ENCODE measurements around the gene RBMY1E.
"Not testable (repeated sequence)": the region's sequence is repeated elsewhere in the genome, so short reads cannot be mapped to it uniquely, and the experiment has no call there.

RBMY1E gene

DNA sequence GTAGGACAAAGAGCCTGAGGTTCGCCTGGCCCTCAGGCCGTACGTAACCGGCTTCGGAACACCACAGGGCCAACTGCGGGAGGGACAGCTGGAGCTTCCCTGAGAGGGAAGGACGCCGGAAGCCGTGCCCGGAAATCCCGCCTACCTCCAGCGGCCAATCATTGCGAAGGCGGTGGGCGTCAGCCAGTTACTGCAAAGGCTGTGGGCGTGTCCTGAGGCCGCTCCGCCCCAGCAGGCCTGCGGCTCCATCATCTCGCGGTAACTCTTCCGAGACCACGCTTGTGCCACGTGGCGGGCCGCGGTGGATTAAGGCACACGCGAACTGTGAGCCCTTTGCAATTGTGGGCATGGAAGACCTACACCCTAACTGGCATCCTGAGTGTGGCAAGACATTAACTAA, at the start of gene RBMY1E:
Gene RBMY1E (minus strand): TSS at position 101 of the 400 bp plus-strand sequence. CDS start 1,978 bp downstream, outside the sequence.
- DNase-seq, result not testable (repeated sequence)

DNA sequence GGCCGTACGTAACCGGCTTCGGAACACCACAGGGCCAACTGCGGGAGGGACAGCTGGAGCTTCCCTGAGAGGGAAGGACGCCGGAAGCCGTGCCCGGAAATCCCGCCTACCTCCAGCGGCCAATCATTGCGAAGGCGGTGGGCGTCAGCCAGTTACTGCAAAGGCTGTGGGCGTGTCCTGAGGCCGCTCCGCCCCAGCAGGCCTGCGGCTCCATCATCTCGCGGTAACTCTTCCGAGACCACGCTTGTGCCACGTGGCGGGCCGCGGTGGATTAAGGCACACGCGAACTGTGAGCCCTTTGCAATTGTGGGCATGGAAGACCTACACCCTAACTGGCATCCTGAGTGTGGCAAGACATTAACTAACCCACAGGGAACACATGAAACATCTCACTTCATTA, 23.4 kb downstream of the RBMY1E start, which contains the start of gene RBMY1D:
Gene RBMY1D (minus strand): TSS at position 101 of the 400 bp plus-strand sequence. CDS start 2,013 bp downstream, outside the sequence.
- not testable (repeated sequence) for DNase-seq

DNA sequence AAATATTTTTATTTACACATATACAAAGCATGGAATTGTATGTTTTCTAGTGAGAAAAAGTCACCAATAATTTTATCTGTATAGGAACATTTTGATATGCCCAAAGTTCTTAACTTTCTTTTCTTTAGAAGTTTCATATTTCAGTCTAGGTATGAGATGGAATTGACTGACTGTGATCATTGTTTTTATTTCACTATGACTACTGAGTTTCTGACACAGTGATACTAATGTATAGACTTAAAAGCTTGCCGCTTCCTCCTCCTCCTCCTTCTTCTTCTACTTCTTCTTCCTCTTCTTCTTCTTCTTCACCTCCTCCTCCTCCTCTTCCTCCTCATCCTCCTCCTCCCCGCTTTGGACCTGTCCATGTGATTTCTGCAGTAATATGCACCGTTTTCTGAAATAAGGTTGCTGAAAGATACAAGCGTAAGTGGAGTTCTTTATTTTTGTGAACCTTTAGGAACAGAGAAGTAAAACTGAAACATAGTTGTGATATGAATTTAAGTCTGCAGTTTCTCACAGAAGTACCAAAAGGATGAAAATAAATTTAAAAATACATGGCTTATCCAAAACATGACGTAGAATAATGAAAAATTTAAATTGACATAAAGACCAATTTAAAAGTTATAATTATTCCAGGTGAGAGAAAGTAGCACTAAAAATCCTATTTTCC, 48.3 kb downstream of the RBMY1E start:
- DNase-seq, result not testable (repeated sequence)
